Right ventricle myocardium inferior (tissue), 1 donor: ENCODE data around the gene CTNNA3. TPM values are rescaled to one million over a fixed set of nuclear protein-coding genes. Genes with fewer than 3 reads are reported as not detected.

Source experiments
- ATAC-seq: fragments of 200-7000 bp; cut with Tn5 transposase; one replicate; pipeline ENCODE4 v1.9.1; 2020; ENCODE audit warnings: mild to moderate bottlenecking, moderate library complexity
- DNase-seq: peaks from one replicate; pipeline ENCODE4 v3.0.0; 2021; ENCODE audit errors: missing footprints
- intact Hi-C: fragments of 100-400 bp; cut with DNase I; formaldehyde crosslinking; loops from one replicate; pipeline ENCODE4 v1.11.0; 2022
- total RNA-seq: library from RNA; stranded (reverse); fragmentation: NEBNext Ultra II Directional; extraction: Animal tissue kit (Norgen Biotek cat#: 25700); gene quantifications from one replicate; pipeline ENCODE4 v1.2.1, GENCODE V29; 2021
- donor health status: DM: no; HTN: yes; CAD: no; lungs with severe emphysema.

Gene CTNNA3
- total RNA-seq, 1 donor from 2014 or later, result 120 TPM

- intact Hi-C loops, result no loop called here
- DNase-seq (no peak), ATAC-seq (no peak)
Measured at GRCh38 chr10:67107670-67108069, 588.3 kb downstream of the CTNNA3 start.

- intact Hi-C loops, result no loop called here
- DNase-seq (no peak), ATAC-seq (no peak)
Measured at GRCh38 chr10:67100951-67101350, 595.0 kb downstream of the CTNNA3 start.

DNA sequence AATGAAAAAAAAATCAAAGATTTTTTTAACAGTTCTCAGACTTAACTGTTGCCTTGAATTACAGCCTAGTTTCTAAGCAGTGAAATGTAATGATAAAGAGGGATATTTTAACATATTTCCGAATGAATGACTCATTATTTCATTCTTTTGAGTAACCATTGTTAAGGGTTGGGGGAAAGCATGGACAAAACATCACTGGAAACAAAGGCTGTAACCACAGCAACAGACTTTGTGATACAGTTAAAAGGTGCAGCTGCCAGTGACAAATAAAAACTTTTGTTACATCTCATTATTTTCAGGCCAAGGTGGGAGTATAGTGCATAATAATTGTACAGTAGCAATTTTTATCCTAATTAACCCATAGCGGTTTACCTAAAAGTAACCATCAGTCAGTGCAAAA is 597.5 kb downstream of the CTNNA3 start:
- no peak for DNase-seq
- no peak for ATAC-seq
- intact Hi-C loops, result no loop called here

DNA sequence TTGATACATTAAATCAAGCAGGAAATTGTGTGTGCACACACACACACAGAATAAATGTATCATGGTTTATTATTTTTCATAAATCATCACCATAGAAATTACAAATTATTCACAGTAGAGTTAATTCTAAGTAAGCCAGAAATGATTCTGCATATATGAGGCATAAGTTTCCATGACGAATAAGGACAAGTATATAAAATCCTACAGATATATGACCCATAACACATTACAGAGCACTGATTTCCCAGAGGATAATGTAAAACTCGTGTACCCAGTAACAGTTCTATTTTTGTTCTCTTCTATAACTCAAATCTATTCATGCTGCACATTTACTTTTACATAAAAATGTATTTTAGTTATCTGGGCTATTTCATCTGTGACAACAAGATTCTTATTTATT is 600.5 kb downstream of the CTNNA3 start:
- intact Hi-C loops, result no loop called here
- ATAC-seq (no peak), DNase-seq (no peak)

- intact Hi-C loops, result no loop called here
- no peak for DNase-seq
- ATAC-seq, result no peak
Measured at GRCh38 chr10:67088036-67088435, 608.0 kb downstream of the CTNNA3 start.

DNA sequence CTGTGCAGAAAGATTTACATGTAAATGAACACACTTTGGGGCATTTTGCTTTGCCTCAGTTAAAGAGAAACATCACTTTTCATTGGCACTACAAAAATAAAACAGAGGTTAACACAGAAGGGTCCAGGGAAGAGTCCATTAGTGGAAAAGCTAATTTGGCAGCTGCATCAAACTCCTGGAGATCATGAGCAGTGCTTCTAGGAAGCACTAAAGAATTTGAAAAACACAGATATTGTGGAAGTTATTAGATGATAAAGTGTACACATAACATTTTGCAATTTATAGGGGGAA is 608.9 kb downstream of the CTNNA3 start:
- ATAC-seq (no peak), DNase-seq (no peak)
- intact Hi-C loops, result no loop called here

DNA sequence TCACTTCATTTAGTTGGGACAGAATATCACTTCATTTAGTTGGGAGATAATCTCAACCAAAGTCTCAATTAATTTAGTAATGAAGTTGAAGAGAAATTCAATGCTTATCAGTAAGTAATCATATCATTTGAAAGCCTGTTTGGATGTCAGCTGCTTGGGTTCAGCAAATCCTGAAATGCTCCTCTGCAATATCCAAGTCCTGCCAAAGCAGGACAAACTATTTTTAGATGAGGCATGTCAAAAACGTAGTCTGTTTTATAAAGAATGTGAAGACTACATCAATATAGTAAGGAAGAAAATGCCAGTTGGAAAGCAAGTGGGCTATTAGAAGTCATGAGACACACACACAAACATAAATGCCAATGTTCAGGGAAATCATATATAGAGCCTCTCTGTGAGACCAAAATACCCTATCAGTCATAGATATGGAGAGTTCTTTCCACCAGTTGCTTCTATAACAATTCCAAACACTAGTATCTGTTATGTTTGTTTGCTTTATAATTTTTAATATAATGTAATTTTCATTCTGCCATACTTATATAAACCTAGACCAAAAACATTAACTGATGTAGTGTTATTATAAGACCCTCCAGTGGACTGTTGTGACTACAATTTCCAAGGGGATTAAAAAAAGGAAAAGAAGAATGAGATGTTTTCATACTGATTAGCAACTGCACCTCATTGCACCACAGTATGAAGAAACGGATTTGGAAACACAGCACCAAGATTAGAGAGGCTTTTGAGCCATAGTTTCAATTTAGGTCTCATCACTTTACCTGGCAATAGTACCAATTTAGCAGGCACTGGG is 609.5 kb downstream of the CTNNA3 start:
- ATAC-seq, result peak; percentile 23
- DNase-seq, result no peak

GRCh38 chr10:67079126-67079525 is 616.9 kb downstream of the CTNNA3 start:
- intact Hi-C loops, result no loop called here
- ATAC-seq, result no peak

More for the DNA sequence above, 609.5 kb downstream of the CTNNA3 start:
- intact Hi-C loops, result no loop called here

GRCh38 chr10:67077376-67077775 is 618.6 kb downstream of the CTNNA3 start:
- ATAC-seq (no peak), DNase-seq (no peak)
- intact Hi-C loops, result no loop called here

More at GRCh38 chr10:67079126-67079525, 616.9 kb downstream of the CTNNA3 start:
- DNase-seq, result peak; percentile 34

DNA sequence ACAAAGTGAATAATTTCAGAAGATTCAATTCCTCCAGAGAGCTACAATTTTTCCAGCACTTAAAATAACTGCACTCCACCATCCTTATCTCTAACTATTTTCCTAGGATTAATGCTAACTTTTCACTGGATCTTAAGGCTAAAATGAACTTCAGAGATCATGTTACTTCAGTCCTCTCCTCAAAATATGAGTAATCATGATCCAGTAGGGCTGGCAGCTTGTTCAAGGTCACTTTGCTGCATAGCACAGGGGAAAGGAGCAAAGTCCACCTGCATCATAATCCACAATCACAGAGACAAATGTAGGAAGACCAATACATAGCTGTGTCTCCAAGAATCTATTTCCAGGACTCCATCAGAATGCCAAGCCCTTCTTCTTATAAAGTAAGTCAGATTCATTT is 619.9 kb downstream of the CTNNA3 start:
- DNase-seq, result no peak
- ATAC-seq, result peak; percentile 67
- intact Hi-C loops, result no loop called here

DNA sequence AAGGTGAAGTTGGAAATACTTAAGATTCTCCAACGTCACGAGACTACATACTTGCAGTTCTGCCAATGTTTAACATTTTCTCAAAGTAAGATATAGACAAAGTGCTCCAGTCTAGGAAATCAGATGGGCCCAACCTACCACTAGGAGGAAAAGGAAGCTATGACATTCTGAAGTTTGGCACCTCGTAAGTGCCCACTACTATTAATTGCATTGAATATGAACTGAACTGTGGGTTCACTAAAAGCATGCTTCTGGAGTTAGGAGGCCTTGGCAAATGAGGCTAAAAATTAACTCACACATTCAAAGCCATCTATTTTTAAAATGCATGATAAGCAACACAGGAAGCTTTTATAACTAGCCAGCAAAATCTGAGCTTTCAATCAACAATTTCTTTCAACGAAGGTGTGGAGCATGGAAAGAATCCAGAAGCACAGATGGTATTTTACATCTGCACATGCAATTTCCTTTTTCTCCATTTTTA is 620.5 kb downstream of the CTNNA3 start:
- intact Hi-C loops, result no loop called here
- ATAC-seq (peak; percentile 47), DNase-seq (no peak)

- DNase-seq (no peak), ATAC-seq (no peak)
- intact Hi-C loops, result no loop called here
Measured at GRCh38 chr10:67072654-67073053, 623.3 kb downstream of the CTNNA3 start.

DNA sequence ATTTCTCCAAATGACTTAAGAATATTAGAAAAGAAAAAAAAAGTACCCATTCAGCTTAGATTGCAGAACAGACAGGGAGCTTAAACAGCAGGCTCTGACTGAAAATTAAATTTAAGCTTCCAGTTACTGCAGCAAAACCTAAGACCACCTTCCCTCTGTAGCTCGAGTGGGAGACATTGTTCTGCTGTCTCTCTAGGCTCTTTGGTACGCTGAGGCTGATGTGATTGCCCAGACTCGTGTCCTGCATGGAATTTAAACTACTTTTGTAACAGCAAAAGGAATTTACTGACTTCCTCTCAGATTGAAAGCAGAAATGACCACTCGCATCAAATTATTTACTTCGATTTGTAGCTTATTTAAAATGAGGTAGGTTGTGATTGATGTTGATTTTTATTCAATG is 645.6 kb downstream of the CTNNA3 start:
- DNase-seq (no peak), ATAC-seq (no peak)
- intact Hi-C loops, result no loop called here

GRCh38 chr10:67049988-67050387 is 646.0 kb downstream of the CTNNA3 start:
- DNase-seq, result no peak
- ATAC-seq, result no peak

DNA sequence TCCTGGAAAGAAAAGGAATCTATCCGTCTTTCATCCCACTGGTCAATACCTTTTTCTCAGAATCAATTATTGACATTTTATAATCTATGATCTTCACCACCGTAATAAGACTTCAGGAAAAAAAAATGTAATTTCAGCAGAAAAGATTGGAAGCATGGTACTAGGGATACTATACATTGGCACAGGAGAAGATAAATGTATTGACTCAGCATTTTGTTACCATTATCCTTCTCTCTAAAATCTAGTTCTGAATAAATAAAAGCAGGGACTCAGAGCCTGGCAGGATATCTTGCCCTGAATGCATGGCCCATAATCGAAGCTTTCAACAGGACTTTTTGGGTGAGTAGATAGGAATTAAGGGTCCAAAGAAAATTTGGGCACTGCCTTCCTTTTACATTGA is 649.5 kb downstream of the CTNNA3 start:
- ATAC-seq (no peak), DNase-seq (no peak)
- intact Hi-C loops, result no loop called here

More at GRCh38 chr10:67049988-67050387, 646.0 kb downstream of the CTNNA3 start:
- intact Hi-C loops, result no loop called here

- intact Hi-C loops, result no loop called here
- DNase-seq (no peak), ATAC-seq (no peak)
Measured at GRCh38 chr10:67045404-67045803, 650.6 kb downstream of the CTNNA3 start.

GRCh38 chr10:67043041-67043440 is 653.0 kb downstream of the CTNNA3 start:
- intact Hi-C loops, result no loop called here
- ATAC-seq (no peak), DNase-seq (no peak)

GRCh38 chr10:67036808-67037207 is 659.2 kb downstream of the CTNNA3 start:
- no peak for ATAC-seq
- intact Hi-C loops, result no loop called here
- no peak for DNase-seq

- intact Hi-C loops, result no loop called here
- DNase-seq (no peak), ATAC-seq (no peak)
Measured at GRCh38 chr10:67033878-67034277, 662.1 kb downstream of the CTNNA3 start.

GRCh38 chr10:67022099-67022498 is 673.9 kb downstream of the CTNNA3 start:
- DNase-seq, result no peak
- intact Hi-C loops, result no loop called here
- ATAC-seq, result no peak

GRCh38 chr10:67017218-67017617 is 678.8 kb downstream of the CTNNA3 start:
- no peak for DNase-seq
- no peak for ATAC-seq
- intact Hi-C loops, result no loop called here
